HepG2 (cell line): ENCODE results near the gene TMEM108. TPM values are rescaled to one million over a fixed set of nuclear protein-coding genes. Genes with fewer than 3 reads are reported as not detected.

ENCODE experiments used
- ATAC-seq: fragments of 200-7000 bp; cut with Tn5 transposase; 3 replicates; pipeline ENCODE4 v1.9.1; 2020; ENCODE audit warnings: mild to moderate bottlenecking, moderate library complexity
- BruUV-seq: library from RNA; stranded (reverse); fragments of 400-500 nt; replicated peaks from 2 replicates; lab custom pipeline; 2021; lab: Mats Ljungman, UMichigan
- CTCF ChIA-PET: fragments of 300-600 bp; formaldehyde crosslinking; extraction: SDS; loops from one replicate; lab custom pipeline; 2021; ENCODE audit warnings: low total read pairs, inconsistent platforms, low intra/inter-chr PET ratio; lab: Yijun Ruan, JAX
- POLR2A ChIA-PET: fragments of 350-600 bp; sonication (Branson Sonifier 250); formaldehyde crosslinking; loops from one replicate; lab custom pipeline; 2020; ENCODE audit warnings: antibody characterized with exemption, inconsistent platforms; lab: Yijun Ruan, JAX
- DNase-seq: peaks from one replicate; pipeline ENCODE4 v3.0.0-alpha.2; 2015; ENCODE audit warnings: low spot score
- FAIRE-seq: peaks from 3 replicates; lab custom pipeline; 2011; peaks lifted over from hg19 to GRCh38; lab: Jason Lieb, UNC
- H2AFZ ChIP-seq: one replicate; pipeline ENCODE4 v1.6.1; 2011; ENCODE audit warnings: low read length, inconsistent platforms
- H3K27ac ChIP-seq: fragments of 300-600 bp; 3 replicates; pipeline ENCODE4 v1.8.0; 2011; ENCODE audit warnings: mixed run types, mild to moderate bottlenecking, mixed read lengths, low read length, inconsistent platforms; ENCODE audit not compliant: insufficient read depth; ENCODE audit errors: extremely low read length
- H3K27me3 ChIP-seq, 2 experiments: fragments of 200-600 bp in 1 of 2; 2 replicates in 1 of 2; 3 replicates in 1 of 2; pipeline versions ENCODE4 v1.6.0 to v1.8.0; 2011; ENCODE audit warnings: low read length in 2 of 2, mild to moderate bottlenecking in 2 of 2, moderate library complexity in 2 of 2, inconsistent platforms in 1 of 2; ENCODE audit not compliant: insufficient read depth in 2 of 2, control insufficient read depth in 1 of 2
- H3K36me3 ChIP-seq, 2 experiments: fragments of 200-600 bp in 1 of 2; replicated peaks in 1 of 2; 2 replicates in 1 of 2; 3 replicates in 1 of 2; pipeline versions ENCODE4 v1.5.1 to v1.8.0; 2011; ENCODE audit warnings: low read length in 2 of 2, inconsistent platforms in 1 of 2; ENCODE audit not compliant: insufficient read depth in 2 of 2, control insufficient read depth in 1 of 2
- H3K4me1 ChIP-seq: 2 replicates; pipeline ENCODE4 v1.5.1; 2012; ENCODE audit warnings: low read length, inconsistent platforms; ENCODE audit not compliant: insufficient read depth
- H3K4me2 ChIP-seq: 2 replicates; pipeline ENCODE4 v1.6.0; 2011; ENCODE audit warnings: low read depth, low read length, inconsistent platforms
- H3K4me3 ChIP-seq, 3 experiments: fragments of 200-600 bp in 1 of 3; sonication (generic), shearing (Covaris generic) in 1 of 3; replicated peaks in 1 of 3; 2 replicates each; pipeline ENCODE4 v1.5.1; 2011 to 2016; ENCODE audit warnings: low read length in 3 of 3, inconsistent platforms in 2 of 3, low read depth in 2 of 3, mild to moderate bottlenecking in 2 of 3, control low read depth in 1 of 3, mixed read lengths in 1 of 3; ENCODE audit not compliant: insufficient read depth in 1 of 3
- H3K79me2 ChIP-seq: one replicate; pipeline ENCODE4 v1.6.1; 2011; ENCODE audit warnings: low read length, inconsistent platforms; ENCODE audit not compliant: insufficient read depth
- H3K9ac ChIP-seq: 2 replicates; pipeline ENCODE4 v1.6.0; 2011; ENCODE audit warnings: mild to moderate bottlenecking, low read depth, low read length, inconsistent platforms; ENCODE audit not compliant: insufficient read depth
- H3K9me3 ChIP-seq: 2 replicates; pipeline ENCODE4 v1.5.1; 2012; ENCODE audit warnings: mild to moderate bottlenecking, low read length
- H4K20me1 ChIP-seq: 2 replicates; pipeline ENCODE4 v1.6.0; 2011; ENCODE audit warnings: inconsistent platforms, mild to moderate bottlenecking, low read length, moderate library complexity; ENCODE audit not compliant: insufficient read depth
- MED1 ChIP-seq: sonication (generic); formaldehyde crosslinking; IDR thresholded peaks from 2 replicates; pipeline ENCODE4 v1.4.0; 2020; ENCODE audit warnings: missing genetic modification reagents
- MED13 ChIP-seq: sonication (generic); formaldehyde crosslinking; IDR thresholded peaks from 2 replicates; pipeline ENCODE4 v1.5.0; 2020; ENCODE audit warnings: missing genetic modification reagents
- NCOA1 ChIP-seq: sonication (generic); formaldehyde crosslinking; IDR thresholded peaks from 2 replicates; pipeline ENCODE4 v1.9.0; 2021; ENCODE audit warnings: missing genetic modification reagents
- NR2F6 ChIP-seq, 2 experiments: IDR thresholded peaks; 2 replicates each; pipeline ENCODE4 v1.6.1; 2016; ENCODE audit warnings: antibody characterized with exemption in 1 of 2, mild to moderate bottlenecking in 1 of 2
- SRY ChIP-seq: sonication (generic); formaldehyde crosslinking; IDR thresholded peaks from 2 replicates; pipeline ENCODE4 v1.8.0; 2022; ENCODE audit warnings: mild to moderate bottlenecking, missing genetic modification reagents
- YY1 ChIP-seq: IDR thresholded peaks from 2 replicates; pipeline ENCODE4 v1.6.1; 2011; ENCODE audit warnings: low read length, low read depth, moderate library complexity, mild to moderate bottlenecking; ENCODE audit not compliant: insufficient read depth, insufficient replicate concordance
- ZNF101 ChIP-seq: sonication (generic); formaldehyde crosslinking; IDR thresholded peaks from 2 replicates; pipeline ENCODE4 v1.4.0; 2020; ENCODE audit warnings: mild to moderate bottlenecking, low read depth, missing genetic modification reagents, borderline replicate concordance
- ZNF335 ChIP-seq: sonication (generic); formaldehyde crosslinking; IDR thresholded peaks from 2 replicates; pipeline ENCODE4 v1.4.0; 2020; ENCODE audit warnings: missing genetic modification reagents
- ZNF501 ChIP-seq: sonication (generic); formaldehyde crosslinking; IDR thresholded peaks from 2 replicates; pipeline ENCODE4 v1.5.1; 2020; ENCODE audit warnings: mild to moderate bottlenecking, moderate library complexity, missing genetic modification reagents
- ZSCAN21 ChIP-seq: sonication (generic); formaldehyde crosslinking; IDR thresholded peaks from 2 replicates; pipeline ENCODE4 v1.8.0; 2022; ENCODE audit warnings: mild to moderate bottlenecking, missing genetic modification reagents, moderate library complexity, borderline replicate concordance
- WGBS: methylation state at CpG from one replicate; pipeline ENCODE4 v1.1.6; 2017; ENCODE audit warnings: low lambda C conversion rate; 5-methylcytosine and 5-hydroxymethylcytosine counted together
- in situ Hi-C: cut with HindIII; loops from 2 replicates; pipeline ENCODE4 v1.10.0; 2017; ENCODE audit warnings: low pct_unique_long_range_greater_than_20kb; ENCODE audit not compliant: extremely low pct_ligation_motif_present
- intact Hi-C: fragments of 100-400 bp; cut with micrococcal nuclease; formaldehyde crosslinking; loops from one replicate; pipeline ENCODE4 v1.10.0; 2022; ENCODE audit not compliant: unreplicated experiment
- polyA plus RNA-seq, 8 experiments: library from polyadenylated mRNA; depleted of rRNA in 3 of 8; stranded (reverse) in 7 of 8; unstranded in 1 of 8; fragments of >200 nt; fragmentation: Illumina TruSeq in 4 of 8; extraction: Trizol in 4 of 8; gene quantifications; 2 replicates each; pipeline versions ENCODE4 v1.2.1 to v1.2.3, GENCODE V29; 2011 to 2016; ENCODE audit warnings: low read depth in 4 of 8, missing spikeins in 1 of 8, mixed read lengths in 1 of 8; ENCODE audit not compliant: insufficient read depth in 1 of 8
- total RNA-seq, 5 experiments: library from RNA; depleted of rRNA; stranded (reverse); fragments of >200 nt; fragmentation: Illumina TruSeq; extraction: Trizol; gene quantifications; 2 replicates each; pipeline ENCODE4 v1.2.3, GENCODE V29; 2016; ENCODE audit warnings: low read depth in 1 of 5
- TF ChIP-seq, protein P1 (sequence below): sonication (generic); formaldehyde crosslinking; IDR thresholded peaks from 2 replicates; pipeline ENCODE4 v1.8.0; 2022; ENCODE audit warnings: missing genetic modification reagents, low read depth, mild to moderate bottlenecking, borderline replicate concordance
- TF ChIP-seq, protein P2 (sequence below): fragments of 450-650 bp; IDR thresholded peaks from 2 replicates; pipeline ENCODE4 v1.6.1; 2017

TMEM108 gene
- total and polyA plus RNA-seq, 2 of the 13 experiments (the other 11 are each of a cell fraction or from before 2014, with no cell fraction given) = not detected

DNA sequence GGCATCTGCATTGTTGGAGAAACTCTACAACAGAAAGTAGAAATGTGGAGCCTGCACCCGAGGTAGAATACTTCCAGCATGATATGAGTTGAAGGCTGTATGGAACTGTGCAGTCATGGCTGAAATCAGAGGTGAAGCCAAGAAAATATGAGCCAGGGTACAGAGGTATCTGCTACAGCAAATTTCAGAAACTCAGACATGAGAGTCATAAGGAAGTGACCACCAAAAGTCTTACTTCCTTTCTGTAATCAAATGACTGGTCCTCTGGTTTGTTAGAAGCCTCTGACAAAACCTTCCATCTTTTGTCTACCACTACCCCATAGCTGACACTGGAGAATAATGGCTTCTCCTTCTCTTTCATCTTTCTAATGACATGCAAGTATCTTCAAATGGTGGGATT lies 159.4 kb downstream of the TMEM108 start:
- ATAC-seq = no peak
- CTCF ChIA-PET = no interaction called here
- no peak overlapping the region for H2AFZ ChIP-seq
- no peaks in the 10 kb centered on the region for H3K36me3 ChIP-seq
- no peaks in the 10 kb centered on the region for H4K20me1 ChIP-seq
- no TSS peak for BruUV-seq
- no peaks in the 10 kb centered on the region for H3K79me2 ChIP-seq
- no peaks in the 10 kb centered on the region for H3K9me3 ChIP-seq
- in situ Hi-C loops = no loop called here
- no peaks in the 10 kb centered on the region for H3K4me1 ChIP-seq
- 0% methylated on average over 1 of the region's 1 CpG for WGBS
- no peak overlapping the region for H3K4me3 ChIP-seq
- TF ChIP-seq ZNF335 (CRISPR knock-in tag) = no peak
- no peak for TF ChIP-seq ZSCAN21 (CRISPR knock-in tag)
- no peak for TF ChIP-seq NR2F6 (IDR thresholded peaks at IDR 0.05)
- no peak for TF ChIP-seq NR2F6 (CRISPR knock-in tag; IDR thresholded peaks at IDR 0.05)
- TF ChIP-seq, protein P1, sequence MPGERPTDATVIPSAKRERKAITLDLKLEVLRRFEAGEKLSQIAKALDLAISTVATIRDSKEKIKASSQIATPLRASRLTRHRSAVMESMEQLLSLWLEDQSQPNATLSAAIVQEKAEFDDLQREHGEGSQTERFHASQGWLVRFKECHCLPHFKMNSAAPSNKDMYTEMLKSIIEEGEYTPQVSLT = no peak
- TF ChIP-seq SRY (CRISPR knock-in tag) = no peak
- no peak for TF ChIP-seq MED1
- no peak for TF ChIP-seq ZNF101
- no peak for TF ChIP-seq YY1
- TF ChIP-seq, protein P2, sequence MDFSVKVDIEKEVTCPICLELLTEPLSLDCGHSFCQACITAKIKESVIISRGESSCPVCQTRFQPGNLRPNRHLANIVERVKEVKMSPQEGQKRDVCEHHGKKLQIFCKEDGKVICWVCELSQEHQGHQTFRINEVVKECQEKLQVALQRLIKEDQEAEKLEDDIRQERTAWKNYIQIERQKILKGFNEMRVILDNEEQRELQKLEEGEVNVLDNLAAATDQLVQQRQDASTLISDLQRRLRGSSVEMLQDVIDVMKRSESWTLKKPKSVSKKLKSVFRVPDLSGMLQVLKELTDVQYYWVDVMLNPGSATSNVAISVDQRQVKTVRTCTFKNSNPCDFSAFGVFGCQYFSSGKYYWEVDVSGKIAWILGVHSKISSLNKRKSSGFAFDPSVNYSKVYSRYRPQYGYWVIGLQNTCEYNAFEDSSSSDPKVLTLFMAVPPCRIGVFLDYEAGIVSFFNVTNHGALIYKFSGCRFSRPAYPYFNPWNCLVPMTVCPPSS = no peak
- TF ChIP-seq MED13 = no peak
- TF ChIP-seq NCOA1 (CRISPR knock-in tag) = no peak
- TF ChIP-seq ZNF501 (CRISPR knock-in tag) = no peak
- no peak overlapping the region for H3K27ac ChIP-seq
- H3K4me2 ChIP-seq = no peak overlapping the region
- intact Hi-C loops = no loop called here
- no peak overlapping the region for H3K9ac ChIP-seq
- H3K27me3 ChIP-seq = no peaks in the 10 kb centered on the region
- POLR2A ChIA-PET = no interaction called here
- DNase-seq = no peak
- FAIRE-seq = no peak
